ENCODE measurements around the gene COA1.
"Not testable (repeated sequence)": the region's sequence is repeated elsewhere in the genome, so short reads cannot be mapped to it uniquely, and the experiment has no call there.

Gene COA1

GRCh38 chr7:43630482-43630881 lies 98.8 kb downstream of the COA1 start:
- CTCF ChIA-PET: interaction anchor here (1.1 to 2.6 kb wide), 4 partner anchors 14 to 209 kb away, joined by 4 to 11 read pairs (median 8); partner anchors contain the start of gene STK17A
- H3K4me3 ChIP-seq (ENCODE audit: low read depth, low read length): no peak overlapping the region
- POLR2A ChIA-PET: interaction anchor here (0.9 kb wide), 1 partner anchor 48 kb away, joined by 3 read pairs; the partner anchor contains the start of gene STK17A
- DNase-seq (ENCODE audit: low read depth, low spot score): no peak
- TF ChIP-seq CTCF (IDR thresholded peaks at IDR 0.05; ENCODE audit: insufficient read depth, low read length, missing control alignments): no peak

DNA sequence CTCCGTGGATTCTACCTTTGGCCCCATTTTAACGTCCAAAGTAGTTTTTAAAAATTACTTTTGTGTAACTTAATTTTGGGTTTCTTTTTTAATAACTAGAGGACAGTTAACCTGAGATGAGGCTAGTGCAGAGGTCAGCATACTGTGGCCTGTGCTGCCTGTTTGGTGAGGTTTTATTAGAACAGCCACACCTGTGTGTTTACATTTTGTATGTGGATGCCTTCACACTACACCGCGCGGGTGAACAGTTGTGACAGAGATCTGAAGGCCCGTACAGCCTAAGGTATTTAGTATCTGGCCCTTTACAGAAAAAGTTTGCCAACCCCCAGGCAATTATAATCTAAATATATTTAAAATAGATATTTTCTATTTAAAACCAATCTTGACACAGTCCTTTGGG lies 99.5 kb downstream of the COA1 start:
- DNase-seq (ENCODE audit: low read depth, low spot score): no peak
- TF ChIP-seq CTCF (IDR thresholded peaks at IDR 0.05; ENCODE audit: insufficient read depth, low read length, missing control alignments): no peak
- no peak overlapping the region for H3K4me3 ChIP-seq (ENCODE audit: low read depth, low read length)
- ChIA-PET POLR2A (interaction anchor here (0.9 kb wide), 1 partner anchor 47 kb away, joined by 3 read pairs; the partner anchor contains the start of gene STK17A), CTCF (interaction anchor here (1.6 to 2.6 kb wide), 3 partner anchors 47 to 209 kb away, joined by 6 to 11 read pairs (median 9); partner anchors contain the start of gene STK17A)

- no peak for TF ChIP-seq CTCF (IDR thresholded peaks at IDR 0.05; ENCODE audit: insufficient read depth, low read length, missing control alignments)
- no peak for DNase-seq (ENCODE audit: low read depth, low spot score)
- no peak overlapping the region for H3K4me3 ChIP-seq (ENCODE audit: low read depth, low read length)
- ChIA-PET POLR2A (no interaction called here), CTCF (interaction anchor here (0.8 to 2.6 kb wide), 4 partner anchors 13 to 211 kb away, joined by 4 to 11 read pairs (median 8); partner anchors contain the start of gene STK17A)
These were observed 100.9 kb downstream of the COA1 start for GRCh38 chr7:43628431-43628830.

DNA sequence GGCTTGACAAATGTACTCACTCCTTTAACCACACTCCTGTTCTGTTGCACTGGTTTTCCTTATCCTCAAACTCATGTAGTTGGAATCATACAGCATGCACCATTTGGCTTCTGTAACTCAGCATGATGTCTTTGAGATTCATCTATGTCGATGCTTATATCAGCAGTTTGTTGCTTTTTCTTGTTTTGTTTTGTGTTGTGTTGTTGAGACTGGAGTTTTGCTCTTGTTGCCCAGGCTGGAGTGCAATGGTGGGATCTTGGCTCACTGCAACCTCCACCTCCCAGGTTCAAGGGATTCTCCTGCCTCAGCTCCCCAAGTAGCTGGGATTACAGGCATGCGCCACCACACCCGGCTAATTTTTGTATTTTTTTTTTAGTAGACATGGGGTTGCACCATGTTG lies 101.5 kb downstream of the COA1 start:
- POLR2A ChIA-PET; H3K4me3 ChIP-seq (ENCODE audit: low read depth, low read length); DNase-seq (ENCODE audit: low read depth, low spot score): not testable (repeated sequence)
- CTCF ChIA-PET: interaction anchor here (0.8 to 2.6 kb wide), 5 partner anchors 13 to 211 kb away, joined by 3 to 11 read pairs (median 6); partner anchors contain the start of gene STK17A

GRCh38 chr7:43626695-43627094 lies 102.6 kb downstream of the COA1 start:
- CTCF ChIA-PET: interaction anchor here (1.4 to 1.6 kb wide), 4 partner anchors 42 to 73 kb away, joined by 3 to 7 read pairs (median 6); partner anchors contain the start of gene STK17A
- H3K4me3 ChIP-seq (ENCODE audit: low read depth, low read length): no peak overlapping the region

GRCh38 chr7:43625980-43626379 lies 103.3 kb downstream of the COA1 start:
- no peak overlapping the region for H3K4me3 ChIP-seq (ENCODE audit: low read depth, low read length)
- no peak for TF ChIP-seq CTCF (IDR thresholded peaks at IDR 0.05; ENCODE audit: insufficient read depth, low read length, missing control alignments)
- POLR2A ChIA-PET: no interaction called here

More at GRCh38 chr7:43626695-43627094, 102.6 kb downstream of the COA1 start:
- no peak for TF ChIP-seq CTCF (IDR thresholded peaks at IDR 0.05; ENCODE audit: insufficient read depth, low read length, missing control alignments)
- no peak for DNase-seq (ENCODE audit: low read depth, low spot score)
- POLR2A ChIA-PET: no interaction called here

DNA sequence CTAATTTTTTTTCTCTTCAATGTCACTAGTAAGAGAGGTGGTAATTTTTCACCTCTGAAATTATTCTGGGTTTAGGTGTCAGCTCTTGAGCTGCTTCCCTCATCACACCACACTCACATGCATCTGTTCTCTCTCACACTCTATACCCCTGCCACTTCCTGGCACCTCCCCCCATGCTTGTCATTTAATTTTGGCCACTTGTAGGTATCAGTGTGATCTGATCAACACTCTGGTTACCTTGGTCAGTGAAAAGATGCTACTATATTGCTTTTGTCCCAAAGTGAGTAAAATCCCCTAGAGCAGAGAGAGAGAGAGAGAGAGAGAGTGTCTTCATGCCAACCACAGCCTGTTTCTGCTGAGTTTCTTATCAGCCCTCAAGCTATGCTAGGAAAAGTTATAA lies 103.9 kb downstream of the COA1 start:
- CTCF ChIA-PET: interaction anchor here (1.0 to 1.6 kb wide), 3 partner anchors 40 to 74 kb away, joined by 3 to 7 read pairs (median 5); partner anchors contain the start of gene STK17A
- POLR2A ChIA-PET: no interaction called here
- H3K4me3 ChIP-seq (ENCODE audit: low read depth, low read length): no peak overlapping the region
- no peak for DNase-seq (ENCODE audit: low read depth, low spot score)
- TF ChIP-seq CTCF (IDR thresholded peaks at IDR 0.05; ENCODE audit: insufficient read depth, low read length, missing control alignments): no peak

More at GRCh38 chr7:43625980-43626379, 103.3 kb downstream of the COA1 start:
- CTCF ChIA-PET: interaction anchor here (1.0 to 1.6 kb wide), 5 partner anchors 41 to 74 kb away, joined by 3 to 7 read pairs (median 5); partner anchors contain the start of gene STK17A
- no peak for DNase-seq (ENCODE audit: low read depth, low spot score)
